H1 (cell line): ENCODE results near the gene CDH18. TPM values are rescaled to one million over a fixed set of nuclear protein-coding genes. Genes with fewer than 3 reads are reported as not detected.

Source experiments
- CTCF ChIA-PET: fragments of 300-600 bp; sonication (Branson Sonifier 250); formaldehyde crosslinking; loops from one replicate; lab custom pipeline; 2021; ENCODE audit not compliant: partially characterized antibody; lab: Charles Lee
- POLR2A ChIA-PET: fragments of 300-600 bp; sonication (Branson Sonifier 250); formaldehyde crosslinking; loops from one replicate; lab custom pipeline; 2021; ENCODE audit warnings: inconsistent platforms; ENCODE audit not compliant: partially characterized antibody; lab: Charles Lee
- DNase-seq, 2 experiments: peaks; one replicate each; pipeline versions ENCODE4 v3.0.0 to v3.0.0-alpha.2; 2010 to 2022; ENCODE audit warnings: low spot score in 2 of 2, low read depth in 1 of 2, mixed read lengths in 1 of 2
- FAIRE-seq: peaks from 2 replicates; lab custom pipeline; 2011; peaks lifted over from hg19 to GRCh38; lab: Jason Lieb, UNC
- H2AFZ ChIP-seq: 2 replicates; pipeline ENCODE4 v1.8.1; 2012; ENCODE audit warnings: low read length, inconsistent platforms
- H2AK5ac ChIP-seq: 2 replicates; pipeline ENCODE4 v1.6.1; 2013; ENCODE audit warnings: low read depth, low read length
- H2BK120ac ChIP-seq: replicated peaks from 2 replicates; pipeline ENCODE3; 2013; ENCODE audit warnings: low read depth, low read length, inconsistent platforms
- H2BK12ac ChIP-seq: 2 replicates; pipeline ENCODE4 v1.6.1; 2013; ENCODE audit warnings: low read depth, low read length
- H2BK15ac ChIP-seq: 2 replicates; pipeline ENCODE4 v1.6.1; 2013; ENCODE audit warnings: low read length
- H2BK20ac ChIP-seq: 2 replicates; pipeline ENCODE4 v1.6.1; 2013; ENCODE audit warnings: low read length
- H2BK5ac ChIP-seq: 2 replicates; pipeline ENCODE4 v1.6.1; 2013; ENCODE audit warnings: low read depth, low read length
- H3K14ac ChIP-seq: 2 replicates; pipeline ENCODE4 v1.6.1; 2013; ENCODE audit warnings: inconsistent platforms; ENCODE audit not compliant: insufficient read length
- H3K18ac ChIP-seq: 2 replicates; pipeline ENCODE4 v1.6.1; 2013; ENCODE audit warnings: low read length; ENCODE audit errors: extremely low read depth
- H3K23ac ChIP-seq: 2 replicates; pipeline ENCODE4 v1.6.1; 2013; ENCODE audit warnings: inconsistent platforms; ENCODE audit not compliant: insufficient read length
- H3K23me2 ChIP-seq: 2 replicates; pipeline ENCODE4 v1.6.1; 2013; ENCODE audit warnings: low read depth, low read length
- H3K27ac ChIP-seq: 2 replicates; pipeline ENCODE4 v1.6.1; 2011; ENCODE audit warnings: low read depth, low read length, inconsistent platforms
- H3K27me3 ChIP-seq, 4 experiments: replicated peaks in 1 of 4; 1 replicate in 1 of 4; 2 replicates in 3 of 4; pipeline versions ENCODE4 v1.6.1 to v1.8.1; 2011 to 2013; ENCODE audit warnings: low read length in 3 of 4, mild to moderate bottlenecking in 3 of 4, inconsistent platforms in 2 of 4, mixed read lengths in 2 of 4, moderate library complexity in 1 of 4; ENCODE audit not compliant: control insufficient read depth in 3 of 4, insufficient read depth in 3 of 4; ENCODE audit errors: extremely low read depth in 1 of 4
- H3K36me3 ChIP-seq, 4 experiments: 2 replicates each; pipeline versions ENCODE4 v1.6.1 to v1.8.1; 2011 to 2013; ENCODE audit warnings: mild to moderate bottlenecking in 4 of 4, low read length in 3 of 4, moderate library complexity in 2 of 4, control low read depth in 1 of 4, inconsistent platforms in 1 of 4; ENCODE audit not compliant: insufficient read depth in 4 of 4, control insufficient read depth in 2 of 4
- H3K4ac ChIP-seq: replicated peaks from 2 replicates; pipeline ENCODE3; 2013; ENCODE audit warnings: low read length, low read depth, mixed read lengths, inconsistent platforms; ENCODE audit not compliant: insufficient read length
- H3K4me1 ChIP-seq, 4 experiments: replicated peaks in 1 of 4; 1 replicate in 1 of 4; 2 replicates in 3 of 4; pipeline versions ENCODE4 v1.6.1 to v1.8.1; 2011 to 2013; ENCODE audit warnings: low read length in 3 of 4, inconsistent platforms in 2 of 4, mixed read lengths in 1 of 4; ENCODE audit not compliant: insufficient read depth in 4 of 4, control insufficient read depth in 3 of 4
- H3K4me2 ChIP-seq, 2 experiments: 2 replicates each; pipeline versions ENCODE4 v1.6.1 to v1.8.1; 2011 to 2013; ENCODE audit warnings: low read depth in 2 of 2, low read length in 2 of 2, control low read depth in 1 of 2, inconsistent platforms in 1 of 2, mild to moderate bottlenecking in 1 of 2; ENCODE audit not compliant: insufficient read depth in 1 of 2
- H3K4me3 ChIP-seq, 4 experiments: fragments of 200-600, 300-600 bp in 1 of 4; sonication (generic), shearing (Covaris generic), sonication (Bioruptor Twin) in 1 of 4; 2 replicates each; pipeline versions ENCODE4 v1.5.1 to v1.8.1; 2011 to 2016; ENCODE audit warnings: low read length in 4 of 4, low read depth in 3 of 4, control low read depth in 2 of 4, inconsistent platforms in 2 of 4, mild to moderate bottlenecking in 2 of 4, mixed read lengths in 1 of 4, moderate library complexity in 1 of 4; ENCODE audit not compliant: insufficient read depth in 2 of 4; ENCODE audit errors: extremely low read depth in 1 of 4
- H3K56ac ChIP-seq: replicated peaks from 2 replicates; pipeline ENCODE3; 2013; ENCODE audit warnings: low read depth, mild to moderate bottlenecking, mixed read lengths, low read length, inconsistent platforms; ENCODE audit not compliant: insufficient read length
- H3K79me1 ChIP-seq: 2 replicates; pipeline ENCODE4 v1.6.1; 2013; ENCODE audit warnings: low read depth, low read length, control low read depth
- H3K79me2 ChIP-seq, 2 experiments: 2 replicates each; pipeline versions ENCODE4 v1.6.1 to v1.8.1; 2012 to 2013; ENCODE audit warnings: low read length in 2 of 2, mild to moderate bottlenecking in 2 of 2, inconsistent platforms in 1 of 2; ENCODE audit not compliant: insufficient read depth in 2 of 2, control insufficient read depth in 1 of 2
- H3K9ac ChIP-seq, 4 experiments: replicated peaks in 1 of 4; 1 replicate in 1 of 4; 2 replicates in 3 of 4; pipeline versions ENCODE4 v1.6.1 to v1.8.1; 2011 to 2013; ENCODE audit warnings: low read depth in 3 of 4, low read length in 3 of 4, control low read depth in 2 of 4, mild to moderate bottlenecking in 2 of 4, moderate library complexity in 2 of 4, inconsistent platforms in 1 of 4; ENCODE audit errors: extremely low read depth in 1 of 4
- H3K9me3 ChIP-seq, 2 experiments: 2 replicates each; pipeline versions ENCODE4 v1.6.1 to v1.8.1; 2012 to 2013; ENCODE audit warnings: mild to moderate bottlenecking in 2 of 2, moderate library complexity in 2 of 2, control low read depth in 1 of 2, inconsistent platforms in 1 of 2, low read depth in 1 of 2, low read length in 1 of 2, mixed read lengths in 1 of 2; ENCODE audit not compliant: insufficient read depth in 2 of 2
- H4K20me1 ChIP-seq, 2 experiments: replicated peaks in 1 of 2; 2 replicates each; pipeline versions ENCODE3 to v1.8.1; 2011 to 2013; ENCODE audit warnings: inconsistent platforms in 2 of 2, low read length in 2 of 2, mild to moderate bottlenecking in 1 of 2; ENCODE audit not compliant: insufficient read depth in 2 of 2, control insufficient read depth in 1 of 2
- H4K5ac ChIP-seq: 2 replicates; pipeline ENCODE4 v1.6.1; 2013; ENCODE audit warnings: low read length, low read depth, mixed read lengths, inconsistent platforms; ENCODE audit not compliant: insufficient read length
- H4K8ac ChIP-seq: 2 replicates; pipeline ENCODE4 v1.8.0; 2013; ENCODE audit warnings: mild to moderate bottlenecking, moderate library complexity, low read length, inconsistent platforms; ENCODE audit not compliant: insufficient read depth; ENCODE audit errors: extremely low read depth
- H4K91ac ChIP-seq: replicated peaks from 2 replicates; pipeline ENCODE3; 2013; ENCODE audit warnings: low read length, mixed read lengths, inconsistent platforms; ENCODE audit not compliant: insufficient read length
- ASH2L ChIP-seq: fragments of 200-600, 300-600 bp; sonication (generic); IDR thresholded peaks from one replicate; pipeline ENCODE4 v1.7.1; 2017; ENCODE audit warnings: low read length
- HDAC6 ChIP-seq: IDR thresholded peaks from one replicate; pipeline ENCODE4 v1.7.1; 2012; ENCODE audit warnings: low read depth, mild to moderate bottlenecking, inconsistent platforms, low read length, moderate library complexity
- SP2 ChIP-seq: IDR thresholded peaks from 2 replicates; pipeline ENCODE4 v1.6.1; 2012; ENCODE audit warnings: mild to moderate bottlenecking, low read length, inconsistent platforms
- polyA plus RNA-seq, 7 experiments: library from polyadenylated mRNA; depleted of rRNA in 3 of 7; stranded (reverse) in 5 of 7; unstranded in 2 of 7; fragments of >200 nt in 5 of 7; fragments of 200-250 nt in 2 of 7; gene quantifications; 1 replicate in 5 of 7; 2 replicates in 1 of 7; 4 replicates in 1 of 7; pipeline versions ENCODE4 v1.2.1 to v1.2.3, GENCODE V29; 2011 to 2013; ENCODE audit warnings: missing spikeins in 2 of 7, mixed read lengths in 2 of 7
- total RNA-seq: library from RNA; stranded (reverse); fragmentation: NEBNext Ultra II Directional; extraction: Animal tissue kit (Norgen Biotek cat#: 25700); gene quantifications from 2 replicates; pipeline ENCODE4 v1.2.1, GENCODE V29; 2021

Gene CDH18
- total and polyA plus RNA-seq, 2 of the 8 experiments (the other 6 are each of a cell fraction or from before 2014, with no cell fraction given): 0.30 to 0.32 TPM

- Histone ChIP-seq H3K56ac (no peak overlapping the region), H3K36me3 (no peaks in the 10 kb centered on the region), H3K18ac (no peak overlapping the region), H3K4me1 (no peaks in the 10 kb centered on the region), H3K9me3 (no peaks in the 10 kb centered on the region), H2BK12ac (no peak overlapping the region), H4K91ac (no peak overlapping the region), H3K79me1 (no peaks in the 10 kb centered on the region), H2AFZ (no peak overlapping the region), H3K27ac (no peak overlapping the region), H4K8ac (no peak overlapping the region), H3K23me2 (peaks cover 2% of the 10 kb centered on the region; the same call in 1 of the 2 replicates), H3K4me2 (no peak overlapping the region), H4K20me1 (no peaks in the 10 kb centered on the region), H2BK120ac (no peak overlapping the region), H4K5ac (no peak overlapping the region), H3K4me3 (no peak overlapping the region), H2BK20ac (no peak overlapping the region), H3K9ac (no peak overlapping the region), H3K14ac (no peak overlapping the region), H3K27me3 (no peaks in the 10 kb centered on the region), H3K79me2 (no peaks in the 10 kb centered on the region), H2AK5ac (no peak overlapping the region), H2BK15ac (no peak overlapping the region), H3K23ac (no peak overlapping the region), H3K4ac (no peak overlapping the region), H2BK5ac (no peak overlapping the region)
- POLR2A ChIA-PET: no interaction called here
- CTCF ChIA-PET: interaction anchor here (0.9 to 1.4 kb wide), 2 partner anchors 13 to 205 kb away, joined by 3 to 4 read pairs; partner anchors contain the start of gene CDH18
- TF ChIP-seq SP2 (no peak), ASH2L (no peak), HDAC6 (no peak)
- no peak for FAIRE-seq
- DNase-seq: no peak
These were observed 12.4 kb upstream of the CDH18 start for GRCh38 chr5:20000416-20000815.
